ENCODE measurements around the gene SSR3.

SSR3 gene

DNA sequence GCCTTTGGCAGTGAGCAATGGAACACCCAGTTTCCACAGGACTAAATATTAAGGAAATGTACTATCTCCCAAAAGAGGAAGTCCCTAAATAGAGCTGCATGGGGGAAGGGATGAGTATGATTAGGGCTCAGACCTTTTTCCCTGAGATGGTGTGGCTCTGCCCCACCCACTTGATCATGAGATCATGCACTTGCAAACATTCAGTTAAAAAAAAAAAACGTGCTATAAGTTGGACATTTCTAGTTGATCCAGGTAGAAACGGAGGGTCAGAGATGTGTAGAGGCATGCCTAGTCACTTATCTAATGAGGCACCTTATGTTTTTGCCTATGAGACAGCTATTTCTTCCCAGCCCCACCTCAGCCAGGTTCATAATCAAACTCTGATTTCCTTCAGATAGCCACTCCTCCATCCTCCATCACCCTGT is 24.5 kb upstream of the SSR3 start:
- no peaks in the 10 kb centered on the region for H3K27me3 ChIP-seq (ENCODE audit: insufficient read depth, poor library complexity, severe bottlenecking)
- peak overlapping the region; percentile 34 for H3K27ac ChIP-seq (replicated peaks)
- no peak overlapping the region for H3K4me3 ChIP-seq (replicated peaks; ENCODE audit: insufficient read depth, low read length)
- TF ChIP-seq, protein P1, sequence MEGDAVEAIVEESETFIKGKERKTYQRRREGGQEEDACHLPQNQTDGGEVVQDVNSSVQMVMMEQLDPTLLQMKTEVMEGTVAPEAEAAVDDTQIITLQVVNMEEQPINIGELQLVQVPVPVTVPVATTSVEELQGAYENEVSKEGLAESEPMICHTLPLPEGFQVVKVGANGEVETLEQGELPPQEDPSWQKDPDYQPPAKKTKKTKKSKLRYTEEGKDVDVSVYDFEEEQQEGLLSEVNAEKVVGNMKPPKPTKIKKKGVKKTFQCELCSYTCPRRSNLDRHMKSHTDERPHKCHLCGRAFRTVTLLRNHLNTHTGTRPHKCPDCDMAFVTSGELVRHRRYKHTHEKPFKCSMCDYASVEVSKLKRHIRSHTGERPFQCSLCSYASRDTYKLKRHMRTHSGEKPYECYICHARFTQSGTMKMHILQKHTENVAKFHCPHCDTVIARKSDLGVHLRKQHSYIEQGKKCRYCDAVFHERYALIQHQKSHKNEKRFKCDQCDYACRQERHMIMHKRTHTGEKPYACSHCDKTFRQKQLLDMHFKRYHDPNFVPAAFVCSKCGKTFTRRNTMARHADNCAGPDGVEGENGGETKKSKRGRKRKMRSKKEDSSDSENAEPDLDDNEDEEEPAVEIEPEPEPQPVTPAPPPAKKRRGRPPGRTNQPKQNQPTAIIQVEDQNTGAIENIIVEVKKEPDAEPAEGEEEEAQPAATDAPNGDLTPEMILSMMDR (IDR thresholded peaks at IDR 0.05; ENCODE audit: insufficient read depth, low read length) = no peak
- TF ChIP-seq GABPA (IDR thresholded peaks at IDR 0.05; ENCODE audit: low read depth) (no peak), SPI1 (IDR thresholded peaks at IDR 0.05; ENCODE audit: borderline replicate concordance, low read depth) (peak; percentile 99), POLR2AphosphoS5 (IDR thresholded peaks at IDR 0.05; ENCODE audit: low read depth) (no peak)
- TF ChIP-seq, protein P2, sequence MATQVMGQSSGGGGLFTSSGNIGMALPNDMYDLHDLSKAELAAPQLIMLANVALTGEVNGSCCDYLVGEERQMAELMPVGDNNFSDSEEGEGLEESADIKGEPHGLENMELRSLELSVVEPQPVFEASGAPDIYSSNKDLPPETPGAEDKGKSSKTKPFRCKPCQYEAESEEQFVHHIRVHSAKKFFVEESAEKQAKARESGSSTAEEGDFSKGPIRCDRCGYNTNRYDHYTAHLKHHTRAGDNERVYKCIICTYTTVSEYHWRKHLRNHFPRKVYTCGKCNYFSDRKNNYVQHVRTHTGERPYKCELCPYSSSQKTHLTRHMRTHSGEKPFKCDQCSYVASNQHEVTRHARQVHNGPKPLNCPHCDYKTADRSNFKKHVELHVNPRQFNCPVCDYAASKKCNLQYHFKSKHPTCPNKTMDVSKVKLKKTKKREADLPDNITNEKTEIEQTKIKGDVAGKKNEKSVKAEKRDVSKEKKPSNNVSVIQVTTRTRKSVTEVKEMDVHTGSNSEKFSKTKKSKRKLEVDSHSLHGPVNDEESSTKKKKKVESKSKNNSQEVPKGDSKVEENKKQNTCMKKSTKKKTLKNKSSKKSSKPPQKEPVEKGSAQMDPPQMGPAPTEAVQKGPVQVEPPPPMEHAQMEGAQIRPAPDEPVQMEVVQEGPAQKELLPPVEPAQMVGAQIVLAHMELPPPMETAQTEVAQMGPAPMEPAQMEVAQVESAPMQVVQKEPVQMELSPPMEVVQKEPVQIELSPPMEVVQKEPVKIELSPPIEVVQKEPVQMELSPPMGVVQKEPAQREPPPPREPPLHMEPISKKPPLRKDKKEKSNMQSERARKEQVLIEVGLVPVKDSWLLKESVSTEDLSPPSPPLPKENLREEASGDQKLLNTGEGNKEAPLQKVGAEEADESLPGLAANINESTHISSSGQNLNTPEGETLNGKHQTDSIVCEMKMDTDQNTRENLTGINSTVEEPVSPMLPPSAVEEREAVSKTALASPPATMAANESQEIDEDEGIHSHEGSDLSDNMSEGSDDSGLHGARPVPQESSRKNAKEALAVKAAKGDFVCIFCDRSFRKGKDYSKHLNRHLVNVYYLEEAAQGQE (IDR thresholded peaks at IDR 0.05; ENCODE audit: insufficient replicate concordance, low read depth) = no peak
- peak in 1 of 2 experiments; percentile 78 for DNase-seq (ENCODE audit: low read depth in 1 of 2, low spot score in 1 of 2)

DNA sequence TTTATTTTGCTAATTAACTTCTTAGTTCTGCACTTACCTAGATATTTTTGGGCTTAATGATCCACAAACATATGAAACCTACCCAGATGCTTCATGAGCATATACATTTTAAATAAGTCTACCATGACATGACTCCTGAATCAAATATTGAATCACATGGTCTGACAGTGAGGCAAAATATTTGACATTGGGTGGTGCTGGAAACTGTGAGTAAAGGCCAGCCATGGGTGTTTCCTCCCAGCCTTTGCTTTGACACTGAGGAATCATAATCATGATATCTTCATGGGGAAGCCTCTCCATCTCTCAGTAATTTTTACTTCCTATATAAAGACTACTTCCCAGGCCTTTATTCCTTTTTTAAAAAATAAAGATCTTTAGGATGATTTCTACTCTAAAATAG is 22.8 kb upstream of the SSR3 start:
- Histone ChIP-seq H3K4me3 (replicated peaks; ENCODE audit: insufficient read depth, low read length) (no peak overlapping the region), H3K27ac (replicated peaks) (no peak overlapping the region), H3K27me3 (ENCODE audit: insufficient read depth, poor library complexity, severe bottlenecking) (no peaks in the 10 kb centered on the region)
- no peak for DNase-seq (ENCODE audit: low read depth in 1 of 2, low spot score in 1 of 2)
- no peak for TF ChIP-seq GABPA (IDR thresholded peaks at IDR 0.05; ENCODE audit: low read depth)
- TF ChIP-seq, protein P1 (IDR thresholded peaks at IDR 0.05; ENCODE audit: insufficient read depth, low read length) = no peak

DNA sequence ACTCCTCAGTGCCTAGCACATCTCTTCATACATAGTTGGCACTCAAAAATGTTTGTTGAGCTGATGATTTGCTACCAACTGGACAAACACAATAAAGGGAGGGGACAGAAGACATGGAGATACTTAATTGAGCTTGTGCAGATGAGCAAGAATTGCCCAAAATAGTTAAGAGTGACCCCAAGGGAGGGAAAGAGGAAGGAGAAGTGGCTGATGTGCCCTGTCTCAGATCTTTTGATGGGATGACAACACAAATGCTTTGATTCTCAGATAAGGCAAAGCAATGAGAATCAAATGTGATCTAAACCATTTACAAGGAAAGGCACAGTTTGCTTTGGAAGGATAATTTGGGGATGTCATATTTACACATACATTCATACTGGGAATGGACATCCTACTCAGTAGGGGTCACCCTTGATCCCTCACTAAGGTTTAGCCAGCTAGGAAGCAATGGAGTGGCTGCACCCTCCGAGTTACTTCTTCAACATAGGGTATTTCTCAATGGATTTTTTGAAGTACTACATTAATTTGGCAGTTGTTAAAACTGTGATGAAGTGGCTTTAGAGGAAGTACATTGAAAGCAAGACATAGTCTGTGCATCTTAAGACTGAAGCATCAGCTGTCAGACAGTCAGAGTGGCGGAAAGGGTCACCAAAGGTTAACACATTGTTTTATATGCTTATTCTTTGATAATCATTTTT is 21.9 kb upstream of the SSR3 start:
- no peak overlapping the region for H3K4me3 ChIP-seq (replicated peaks; ENCODE audit: insufficient read depth, low read length)
- H3K27ac ChIP-seq (replicated peaks) = no peak overlapping the region
- peak in 1 of 2 experiments; percentile 26 for DNase-seq (ENCODE audit: low read depth in 1 of 2, low spot score in 1 of 2)
- no peaks in the 10 kb centered on the region for H3K27me3 ChIP-seq (ENCODE audit: insufficient read depth, poor library complexity, severe bottlenecking)
- TF ChIP-seq, protein P1 (IDR thresholded peaks at IDR 0.05; ENCODE audit: insufficient read depth, low read length) = no peak
- TF ChIP-seq POLR2AphosphoS5 (IDR thresholded peaks at IDR 0.05; ENCODE audit: low read depth) (no peak), SPI1 (IDR thresholded peaks at IDR 0.05; ENCODE audit: borderline replicate concordance, low read depth) (no peak; the same call in 1 of the 2 replicates), GABPA (IDR thresholded peaks at IDR 0.05; ENCODE audit: low read depth) (no peak)
- TF ChIP-seq, protein P2 (IDR thresholded peaks at IDR 0.05; ENCODE audit: insufficient replicate concordance, low read depth) = no peak

DNA sequence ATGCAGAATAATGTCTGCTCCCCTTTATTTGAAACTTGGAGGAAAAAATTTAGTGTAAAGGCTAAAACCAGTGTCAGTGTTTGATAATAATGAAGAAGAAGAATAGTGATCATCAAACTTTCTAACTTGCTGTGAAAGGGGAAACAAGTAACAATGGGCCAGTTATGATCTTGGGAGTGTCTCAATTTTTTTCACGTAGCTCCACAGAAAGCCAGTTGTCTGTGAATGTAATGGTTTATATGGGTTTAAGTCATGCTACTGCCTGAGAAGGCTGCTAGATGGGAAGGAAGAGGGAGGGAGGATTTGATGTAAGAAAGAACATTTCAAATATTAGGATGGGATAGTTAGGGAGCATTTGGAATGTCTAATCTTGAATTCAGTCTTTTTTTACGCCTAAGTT is 21.1 kb upstream of the SSR3 start:
- Histone ChIP-seq H3K27me3 (ENCODE audit: insufficient read depth, poor library complexity, severe bottlenecking) (no peaks in the 10 kb centered on the region), H3K4me3 (replicated peaks; ENCODE audit: insufficient read depth, low read length) (no peak overlapping the region), H3K27ac (replicated peaks) (no peak overlapping the region)
- no peak for TF ChIP-seq GABPA (IDR thresholded peaks at IDR 0.05; ENCODE audit: low read depth)
- TF ChIP-seq, protein P2 (IDR thresholded peaks at IDR 0.05; ENCODE audit: insufficient replicate concordance, low read depth) = no peak
- no peak for TF ChIP-seq POLR2AphosphoS5 (IDR thresholded peaks at IDR 0.05; ENCODE audit: low read depth)
- no peak for TF ChIP-seq SPI1 (IDR thresholded peaks at IDR 0.05; ENCODE audit: borderline replicate concordance, low read depth)
- TF ChIP-seq, protein P1 (IDR thresholded peaks at IDR 0.05; ENCODE audit: insufficient read depth, low read length) = no peak
- DNase-seq (ENCODE audit: low read depth in 1 of 2, low spot score in 1 of 2) = no peak

Data from HL-60 (cell line).